HEK293 (cell line): ENCODE results near the gene HOXA3.

Experiments used
- CTCF ChIA-PET: fragments of 350-600 bp; formaldehyde crosslinking; extraction: SDS; loops from one replicate; lab custom pipeline; 2021; ENCODE audit warnings: antibody characterized with exemption; lab: Yijun Ruan, JAX
- POLR2A ChIA-PET: fragments of 300-600 bp; formaldehyde crosslinking; extraction: SDS; loops from one replicate; lab custom pipeline; 2020; ENCODE audit warnings: antibody characterized with exemption, inconsistent platforms; lab: Yijun Ruan, JAX
- H3K27ac ChIP-seq: fragments of 200-500 bp; sonication (Bioruptor generic); 2 replicates; pipeline ENCODE4 v1.5.1; 2014; ENCODE audit warnings: low read depth, low read length, control low read depth, inconsistent platforms; ENCODE audit errors: extremely low read depth
- H3K36me3 ChIP-seq, 2 experiments: fragments of 200-500 bp in 1 of 2; sonication (Bioruptor generic) in 1 of 2; 1 replicate in 1 of 2; 2 replicates in 1 of 2; pipeline ENCODE4 v1.5.1; 2014 to 2017; ENCODE audit warnings: inconsistent platforms in 2 of 2, low read length in 2 of 2; ENCODE audit not compliant: control insufficient read depth in 2 of 2, insufficient read depth in 1 of 2
- H3K4me1 ChIP-seq: fragments of 200-500 bp; sonication (Bioruptor generic); 2 replicates; pipeline ENCODE4 v1.5.1; 2014; ENCODE audit warnings: mild to moderate bottlenecking, low read length, inconsistent platforms; ENCODE audit not compliant: control insufficient read depth, insufficient read depth
- H3K4me3 ChIP-seq: 2 replicates; pipeline ENCODE4 v1.5.1; 2011; ENCODE audit warnings: low read depth, mild to moderate bottlenecking, control low read depth, low read length, moderate library complexity
- H3K9me3 ChIP-seq: fragments of 200-500 bp; sonication (Bioruptor generic); 2 replicates; pipeline ENCODE4 v1.5.1; 2014; ENCODE audit warnings: low read depth, low read length, inconsistent platforms; ENCODE audit not compliant: control insufficient read depth, insufficient read depth
- EGR2 ChIP-seq: fragments of 450-650 bp; formaldehyde crosslinking; IDR thresholded peaks from 2 replicates; pipeline ENCODE4 v1.5.1; 2016; ENCODE audit warnings: low read depth, missing biosample characterization, missing genetic modification characterization
- FEZF1 ChIP-seq: fragments of 450-650 bp; formaldehyde crosslinking; IDR thresholded peaks from 2 replicates; pipeline ENCODE4 v1.5.1; 2016; ENCODE audit warnings: missing biosample characterization, missing genetic modification characterization
- GLI2 ChIP-seq: fragments of 450-650 bp; formaldehyde crosslinking; IDR thresholded peaks from 2 replicates; pipeline ENCODE4; 2017; ENCODE audit warnings: missing biosample characterization, missing genetic modification characterization, low read depth, borderline replicate concordance
- GLIS1 ChIP-seq: fragments of 450-650 bp; formaldehyde crosslinking; IDR thresholded peaks from 2 replicates; pipeline ENCODE4 v1.5.1; 2016; ENCODE audit warnings: missing biosample characterization, missing genetic modification characterization
- GLIS2 ChIP-seq: fragments of 450-650 bp; formaldehyde crosslinking; IDR thresholded peaks from 2 replicates; pipeline ENCODE4 v1.5.1; 2016; ENCODE audit warnings: missing biosample characterization, missing genetic modification characterization
- PRDM10 ChIP-seq: fragments of 450-650 bp; formaldehyde crosslinking; IDR thresholded peaks from 2 replicates; pipeline ENCODE4 v1.5.1; 2016; ENCODE audit warnings: missing biosample characterization, missing genetic modification characterization
- PRDM6 ChIP-seq: fragments of 450-650 bp; formaldehyde crosslinking; IDR thresholded peaks from 2 replicates; pipeline ENCODE4 v1.5.1; 2017; ENCODE audit warnings: missing biosample characterization, missing genetic modification characterization
- SCRT2 ChIP-seq: fragments of 450-650 bp; formaldehyde crosslinking; IDR thresholded peaks from 2 replicates; pipeline ENCODE4 v1.5.1; 2016; ENCODE audit warnings: missing biosample characterization, missing genetic modification characterization
- YY2 ChIP-seq: fragments of 450-650 bp; formaldehyde crosslinking; IDR thresholded peaks from 2 replicates; pipeline ENCODE4 v1.5.1; 2016; ENCODE audit warnings: missing biosample characterization, missing genetic modification characterization
- ZBTB17 ChIP-seq: fragments of 450-650 bp; formaldehyde crosslinking; IDR thresholded peaks from 2 replicates; pipeline ENCODE4 v1.5.1; 2016; ENCODE audit warnings: missing biosample characterization, missing genetic modification characterization
- ZBTB20 ChIP-seq: fragments of 450-650 bp; formaldehyde crosslinking; IDR thresholded peaks from 2 replicates; pipeline ENCODE4 v1.5.1; 2016; ENCODE audit warnings: missing biosample characterization, missing genetic modification characterization
- ZBTB26 ChIP-seq: fragments of 450-650 bp; formaldehyde crosslinking; optimal IDR thresholded peaks from 2 replicates; pipeline ENCODE3; 2016; ENCODE audit warnings: missing biosample characterization, mild to moderate bottlenecking, missing genetic modification characterization
- ZIC2 ChIP-seq: fragments of 450-650 bp; formaldehyde crosslinking; IDR thresholded peaks from 2 replicates; pipeline ENCODE4 v1.5.1; 2016; ENCODE audit warnings: missing biosample characterization, missing genetic modification characterization
- ZNF37A ChIP-seq: fragments of 450-650 bp; IDR thresholded peaks from 2 replicates; pipeline ENCODE4 v1.5.1; 2018; ENCODE audit warnings: missing biosample characterization, missing genetic modification characterization
- ZNF394 ChIP-seq: fragments of 450-650 bp; formaldehyde crosslinking; IDR thresholded peaks from 2 replicates; pipeline ENCODE4 v1.5.1; 2016; ENCODE audit warnings: missing biosample characterization, missing genetic modification characterization, mild to moderate bottlenecking, moderate library complexity, borderline replicate concordance
- ZNF433 ChIP-seq: fragments of 450-650 bp; formaldehyde crosslinking; IDR thresholded peaks from 2 replicates; pipeline ENCODE4 v1.5.1; 2016; ENCODE audit warnings: missing biosample characterization, missing genetic modification characterization, low read depth
- ZNF544 ChIP-seq: fragments of 450-650 bp; formaldehyde crosslinking; IDR thresholded peaks from 2 replicates; pipeline ENCODE4 v1.5.0; 2017; ENCODE audit warnings: missing biosample characterization, missing genetic modification characterization
- ZNF654 ChIP-seq: fragments of 450-650 bp; formaldehyde crosslinking; IDR thresholded peaks from 2 replicates; pipeline ENCODE4 v1.5.1; 2016; ENCODE audit warnings: low read depth, missing biosample characterization, missing genetic modification characterization
- ZNF843 ChIP-seq: fragments of 450-650 bp; formaldehyde crosslinking; IDR thresholded peaks from 2 replicates; pipeline ENCODE4 v1.5.1; 2016; ENCODE audit warnings: missing biosample characterization, missing genetic modification characterization
- ZXDB ChIP-seq: fragments of 450-650 bp; formaldehyde crosslinking; IDR thresholded peaks from 2 replicates; pipeline ENCODE4 v1.5.1; 2016; ENCODE audit warnings: missing biosample characterization, missing genetic modification characterization
- TF ChIP-seq, protein P1 (sequence below): fragments of 450-650 bp; formaldehyde crosslinking; IDR thresholded peaks from 2 replicates; pipeline ENCODE4 v1.5.1; 2017; ENCODE audit warnings: missing biosample characterization, mild to moderate bottlenecking, missing genetic modification characterization, moderate library complexity
- TF ChIP-seq, protein P2 (sequence below): fragments of 450-650 bp; formaldehyde crosslinking; IDR thresholded peaks from 2 replicates; pipeline ENCODE4 v1.5.1; 2017; ENCODE audit warnings: missing biosample characterization, missing genetic modification characterization

HOXA3 gene

DNA sequence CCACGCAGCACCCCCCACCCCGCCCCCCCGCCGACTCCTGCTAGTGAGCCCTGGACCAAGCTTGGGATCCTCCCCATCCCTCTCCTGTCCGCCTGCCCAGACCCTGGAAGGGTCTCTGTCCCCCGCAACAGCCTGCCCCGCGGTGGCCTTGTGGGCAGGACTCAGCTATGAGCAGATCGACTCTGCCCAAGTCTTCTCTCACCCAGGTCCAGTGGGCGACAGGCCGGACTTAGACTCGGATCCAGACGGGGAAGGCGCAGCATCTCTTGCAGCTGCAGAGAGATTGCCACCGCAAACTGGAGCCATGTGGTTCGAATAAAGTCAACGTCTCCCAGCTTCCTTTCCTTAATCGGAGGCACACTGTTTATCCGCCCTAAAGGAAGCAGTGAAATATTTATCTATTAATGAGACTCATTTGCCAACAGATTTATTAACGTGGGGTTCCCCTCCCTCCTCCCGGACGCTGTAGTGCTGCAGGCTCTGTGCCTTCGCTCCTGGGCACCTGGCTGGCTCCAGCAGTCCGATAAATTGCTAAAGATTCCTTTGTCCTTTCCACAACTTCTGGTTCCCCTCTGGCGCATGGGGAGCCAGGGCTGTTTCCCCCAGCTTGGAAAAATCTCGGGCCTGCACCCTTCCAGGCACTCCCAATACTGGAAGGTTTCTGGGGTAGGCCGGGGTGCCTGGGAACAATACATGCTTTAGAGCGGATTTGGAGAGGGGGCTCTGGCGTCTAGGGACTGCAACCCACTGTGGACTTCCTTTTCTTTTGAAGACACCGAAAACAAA, 4.7 kb upstream of the HOXA3 start:
- POLR2A ChIA-PET: interaction anchor here (0.5 to 2.3 kb wide), 15 partner anchors 9 to 1295 kb away, joined by 3 to 17 read pairs (median 4); partner anchors contain the start of genes HOXA11, HOXA4, HOXA5 and SKAP2

GRCh38 chr7:27156508-27156898, 4.1 kb upstream of the HOXA3 start, which contains the start of gene HOXA7:
Gene HOXA7, minus strand, starts transcription at chr7:27156675. Its CDS starts 130 bp downstream, at chr7:27156545.
- Histone ChIP-seq H3K4me1 (peaks cover 13% of the 10 kb centered on the region), H3K36me3 (peaks cover 0 to 8% of the 10 kb centered on the region in 2 experiments; a peak in 1 of 3 replicates), H3K27ac (peak within 1 kb of the TSS; percentile 94), H3K4me3 (peak within 1 kb of the TSS; percentile 69), H3K9me3 (no peaks in the 10 kb centered on the region)
- CTCF ChIA-PET: interaction anchor here (0.7 to 2.8 kb wide), 5 partner anchors 13 to 1264 kb away, joined by 3 to 11 read pairs (median 3); partner anchors contain the start of gene HOXA5
- POLR2A ChIA-PET: interaction anchor here (0.5 to 2.3 kb wide), 15 partner anchors 8 to 1294 kb away, joined by 3 to 17 read pairs (median 4); partner anchors contain the start of genes HOXA11, HOXA4, HOXA5 and SKAP2
- no peak for TF ChIP-seq ZNF433 (tag by site-specific recombination)
- TF ChIP-seq YY2: 0 out of 2 replicates have a peak, but pooled peaks have one; percentile 26
- peak; percentile 12 for TF ChIP-seq ZBTB26 (tag by site-specific recombination)
- TF ChIP-seq PRDM10 (tag by site-specific recombination): peak; percentile 83
- no peak for TF ChIP-seq ZBTB17 (tag by site-specific recombination)
- TF ChIP-seq GLIS1: peak; percentile 86
- TF ChIP-seq ZNF394 (tag by site-specific recombination): no peak
- TF ChIP-seq ZNF843: 0 out of 2 replicates have a peak, but pooled peaks have one; percentile 36
- peak; percentile 81 for TF ChIP-seq EGR2 (tag by site-specific recombination)
- peak; percentile 22; the same call in 1 of the 2 replicates for TF ChIP-seq ZXDB (tag by site-specific recombination)
- TF ChIP-seq PRDM6 (tag by site-specific recombination): peak; percentile 49; the same call in 1 of the 2 replicates
- TF ChIP-seq, protein P1, sequence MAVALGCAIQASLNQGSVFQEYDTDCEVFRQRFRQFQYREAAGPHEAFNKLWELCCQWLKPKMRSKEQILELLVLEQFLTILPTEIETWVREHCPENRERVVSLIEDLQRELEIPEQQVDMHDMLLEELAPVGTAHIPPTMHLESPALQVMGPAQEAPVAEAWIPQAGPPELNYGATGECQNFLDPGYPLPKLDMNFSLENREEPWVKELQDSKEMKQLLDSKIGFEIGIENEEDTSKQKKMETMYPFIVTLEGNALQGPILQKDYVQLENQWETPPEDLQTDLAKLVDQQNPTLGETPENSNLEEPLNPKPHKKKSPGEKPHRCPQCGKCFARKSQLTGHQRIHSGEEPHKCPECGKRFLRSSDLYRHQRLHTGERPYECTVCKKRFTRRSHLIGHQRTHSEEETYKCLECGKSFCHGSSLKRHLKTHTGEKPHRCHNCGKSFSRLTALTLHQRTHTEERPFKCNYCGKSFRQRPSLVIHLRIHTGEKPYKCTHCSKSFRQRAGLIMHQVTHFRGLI (tag by site-specific recombination): peak; percentile 66
- no peak for TF ChIP-seq ZNF654 (tag by site-specific recombination)
- no peak for TF ChIP-seq ZNF37A (tag by site-specific recombination)
- TF ChIP-seq ZNF544 (tag by site-specific recombination): no peak
- TF ChIP-seq GLI2: no peak
- peak; percentile 69 for TF ChIP-seq FEZF1 (tag by site-specific recombination)
- peak; percentile 60; the same call in 1 of the 2 replicates for TF ChIP-seq SCRT2 (tag by site-specific recombination)
- TF ChIP-seq, protein P2, sequence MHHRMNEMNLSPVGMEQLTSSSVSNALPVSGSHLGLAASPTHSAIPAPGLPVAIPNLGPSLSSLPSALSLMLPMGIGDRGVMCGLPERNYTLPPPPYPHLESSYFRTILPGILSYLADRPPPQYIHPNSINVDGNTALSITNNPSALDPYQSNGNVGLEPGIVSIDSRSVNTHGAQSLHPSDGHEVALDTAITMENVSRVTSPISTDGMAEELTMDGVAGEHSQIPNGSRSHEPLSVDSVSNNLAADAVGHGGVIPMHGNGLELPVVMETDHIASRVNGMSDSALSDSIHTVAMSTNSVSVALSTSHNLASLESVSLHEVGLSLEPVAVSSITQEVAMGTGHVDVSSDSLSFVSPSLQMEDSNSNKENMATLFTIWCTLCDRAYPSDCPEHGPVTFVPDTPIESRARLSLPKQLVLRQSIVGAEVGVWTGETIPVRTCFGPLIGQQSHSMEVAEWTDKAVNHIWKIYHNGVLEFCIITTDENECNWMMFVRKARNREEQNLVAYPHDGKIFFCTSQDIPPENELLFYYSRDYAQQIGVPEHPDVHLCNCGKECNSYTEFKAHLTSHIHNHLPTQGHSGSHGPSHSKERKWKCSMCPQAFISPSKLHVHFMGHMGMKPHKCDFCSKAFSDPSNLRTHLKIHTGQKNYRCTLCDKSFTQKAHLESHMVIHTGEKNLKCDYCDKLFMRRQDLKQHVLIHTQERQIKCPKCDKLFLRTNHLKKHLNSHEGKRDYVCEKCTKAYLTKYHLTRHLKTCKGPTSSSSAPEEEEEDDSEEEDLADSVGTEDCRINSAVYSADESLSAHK (tag by site-specific recombination): 0 out of 2 replicates have a peak, but pooled peaks have one; percentile 24
- peak; percentile 90 for TF ChIP-seq GLIS2

More for the DNA sequence above, 4.7 kb upstream of the HOXA3 start:
- H3K4me3 ChIP-seq: peak overlapping the region; percentile 69
- H3K36me3 ChIP-seq: peaks cover 0 to 8% of the 10 kb centered on the region in 2 experiments; a peak in 1 of 3 replicates
- CTCF ChIA-PET: interaction anchor here (0.6 to 2.8 kb wide), 5 partner anchors 13 to 1265 kb away, joined by 3 to 11 read pairs (median 3); partner anchors contain the start of gene HOXA5
- peak overlapping the region; percentile 94; the same call in 1 of the 2 replicates for H3K27ac ChIP-seq
- peaks cover 12% of the 10 kb centered on the region for H3K4me1 ChIP-seq
- TF ChIP-seq ZBTB20 (tag by site-specific recombination) (peak; percentile 78), ZIC2 (0 out of 2 replicates have a peak, but pooled peaks have one; percentile 32), ZBTB17 (tag by site-specific recombination) (no peak), GLIS2 (peak; percentile 11; the same call in 1 of the 2 replicates)
- TF ChIP-seq, all 188 proteins: peak for 3
- no peaks in the 10 kb centered on the region for H3K9me3 ChIP-seq
